ENCODE data around the gene TAF1. TPM values are rescaled to one million over a fixed set of nuclear protein-coding genes. Genes with fewer than 3 reads are reported as not detected.
"Not testable (repeated sequence)": the region's sequence is repeated elsewhere in the genome, so short reads cannot be mapped to it uniquely, and the experiment has no call there.

Gene TAF1
- total RNA-seq, 2 experiments from 2014 or later: 30.2 to 48.2 TPM

DNA sequence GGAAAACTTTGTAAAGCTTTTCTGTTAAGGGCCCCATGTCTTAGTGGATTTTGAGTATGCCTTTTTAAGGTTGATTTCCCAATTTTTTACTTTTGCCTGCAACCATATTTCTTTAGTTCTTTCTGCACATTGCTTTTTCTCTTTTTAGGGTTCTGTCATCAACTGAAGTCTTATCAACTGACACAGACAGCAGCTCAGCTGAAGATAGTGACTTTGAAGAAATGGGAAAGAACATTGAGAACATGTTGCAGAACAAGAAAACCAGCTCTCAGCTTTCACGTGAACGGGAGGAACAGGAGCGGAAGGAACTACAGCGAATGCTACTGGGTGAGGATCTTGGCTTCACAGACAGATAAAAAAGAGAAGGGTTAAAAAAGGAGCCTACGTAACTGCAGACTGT is 27.8 kb downstream of the TAF1 start:
- TF ChIP-seq EZH2phosphoT487 (IDR thresholded peaks at IDR 0.05; ENCODE audit: borderline replicate concordance, low read depth, low read length) (no peak), CTCF (conservative IDR thresholded peaks at IDR 0.05; ENCODE audit: low read length) (no peak)
- H3K79me2 ChIP-seq (ENCODE audit: insufficient read depth, low read depth, low read length): no peaks in the 10 kb centered on the region
- H4K20me1 ChIP-seq (ENCODE audit: insufficient read depth, low read length): no peaks in the 10 kb centered on the region
- intact Hi-C loops (cut with micrococcal nuclease; ENCODE audit: unreplicated experiment): no loop called here
- H3K4me3 ChIP-seq (ENCODE audit: low read depth, low read length, poor library complexity, severe bottlenecking): no peak overlapping the region
- H3K4me1 ChIP-seq (ENCODE audit: insufficient read depth, low read length, poor library complexity, severe bottlenecking): no peaks in the 10 kb centered on the region
- BruUV-seq (replicated peaks): no TSS peak
- H3K36me3 ChIP-seq (ENCODE audit: insufficient read depth, low read length): peaks cover 93% of the 10 kb centered on the region
- POLR2A ChIA-PET: no interaction called here
- H3K9me2 ChIP-seq (ENCODE audit: insufficient read depth, low read length): no peaks in the 10 kb centered on the region
- H3K4me2 ChIP-seq (ENCODE audit: low read length): no peak overlapping the region
- H3K27ac ChIP-seq (ENCODE audit: low read depth, low read length, poor library complexity, severe bottlenecking): no peak overlapping the region
- CTCF ChIA-PET (ENCODE audit: unreplicated experiment): no interaction called here
- no peak overlapping the region for H2AFZ ChIP-seq (ENCODE audit: low read length)
- no peaks in the 10 kb centered on the region for H3K9me3 ChIP-seq (ENCODE audit: low read length)
- no peak for DNase-seq (ENCODE audit: low spot score)

DNA sequence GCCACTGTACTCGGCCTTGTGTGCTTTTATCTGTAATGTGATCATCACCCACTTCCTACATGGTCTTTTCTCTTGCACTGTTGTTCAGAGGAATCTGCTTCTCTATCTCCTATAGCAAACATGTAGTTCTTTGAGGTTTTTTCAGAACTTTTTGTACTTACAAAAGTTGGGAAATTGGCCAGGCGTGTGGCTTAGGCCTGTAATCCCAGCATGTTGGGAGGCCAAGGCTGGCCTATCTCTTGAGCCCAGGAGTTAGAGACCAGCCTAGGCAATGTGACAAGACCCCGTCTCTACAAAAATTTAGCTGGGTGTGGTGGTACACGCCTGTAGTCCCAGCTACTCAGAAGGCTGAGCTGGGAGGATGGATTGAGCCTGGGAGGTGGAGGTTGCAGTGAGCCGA is 30.4 kb downstream of the TAF1 start:
- H3K36me3 ChIP-seq (ENCODE audit: insufficient read depth, low read length): peaks cover 88% of the 10 kb centered on the region
- no TSS peak for BruUV-seq (replicated peaks)
- POLR2A ChIA-PET: interaction anchor here (0.7 kb wide), 1 partner anchor 156 kb away, joined by 3 read pairs; no protein-coding TSS in a partner anchor

DNA sequence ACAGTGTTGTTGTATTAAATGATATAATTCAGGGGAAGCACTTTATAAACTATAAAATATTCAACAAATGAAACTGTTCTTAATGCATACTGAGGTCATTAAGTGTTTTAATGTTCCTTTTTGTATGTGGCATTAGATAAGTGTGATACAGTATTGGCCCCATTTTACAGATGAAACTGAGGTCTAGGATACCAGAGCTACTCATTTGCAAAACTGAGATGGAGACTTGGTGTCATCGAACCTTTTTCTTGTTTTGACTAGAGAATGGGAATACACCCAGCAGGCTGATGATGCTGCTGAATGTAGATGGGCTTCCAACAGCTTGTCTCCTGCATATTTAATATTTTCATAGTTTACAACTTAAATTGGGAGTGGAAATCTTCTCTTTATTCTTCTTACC is 34.6 kb downstream of the TAF1 start:
- no peak for DNase-seq (ENCODE audit: low spot score)
- Histone ChIP-seq H3K9me2 (ENCODE audit: insufficient read depth, low read length) (no peaks in the 10 kb centered on the region), H3K4me2 (ENCODE audit: low read length) (no peak overlapping the region), H3K79me2 (ENCODE audit: insufficient read depth, low read depth, low read length) (no peaks in the 10 kb centered on the region), H3K4me3 (ENCODE audit: low read depth, low read length, poor library complexity, severe bottlenecking) (no peak overlapping the region), H3K9me3 (ENCODE audit: low read length) (no peaks in the 10 kb centered on the region), H3K27ac (ENCODE audit: low read depth, low read length, poor library complexity, severe bottlenecking) (no peak overlapping the region), H4K20me1 (ENCODE audit: insufficient read depth, low read length) (no peaks in the 10 kb centered on the region), H2AFZ (ENCODE audit: low read length) (no peak overlapping the region), H3K36me3 (ENCODE audit: insufficient read depth, low read length) (peaks cover 86% of the 10 kb centered on the region), H3K4me1 (ENCODE audit: insufficient read depth, low read length, poor library complexity, severe bottlenecking) (no peaks in the 10 kb centered on the region)
- POLR2A ChIA-PET: no interaction called here
- no TSS peak for BruUV-seq (replicated peaks)
- intact Hi-C loops (cut with micrococcal nuclease; ENCODE audit: unreplicated experiment): no loop called here
- no peak for TF ChIP-seq EZH2phosphoT487 (IDR thresholded peaks at IDR 0.05; ENCODE audit: borderline replicate concordance, low read depth, low read length)
- TF ChIP-seq CTCF (conservative IDR thresholded peaks at IDR 0.05; ENCODE audit: low read length): no peak
- CTCF ChIA-PET (ENCODE audit: unreplicated experiment): no interaction called here

More for the DNA sequence above, 30.4 kb downstream of the TAF1 start:
- intact Hi-C loops (cut with micrococcal nuclease; ENCODE audit: unreplicated experiment): no loop called here
- no peak for TF ChIP-seq CTCF (conservative IDR thresholded peaks at IDR 0.05; ENCODE audit: low read length)
- TF ChIP-seq EZH2phosphoT487 (IDR thresholded peaks at IDR 0.05; ENCODE audit: borderline replicate concordance, low read depth, low read length): no peak
- Histone ChIP-seq H3K4me3 (ENCODE audit: low read depth, low read length, poor library complexity, severe bottlenecking) (no peak overlapping the region), H3K9me3 (ENCODE audit: low read length) (no peaks in the 10 kb centered on the region), H4K20me1 (ENCODE audit: insufficient read depth, low read length) (no peaks in the 10 kb centered on the region), H2AFZ (ENCODE audit: low read length) (no peak overlapping the region), H3K79me2 (ENCODE audit: insufficient read depth, low read depth, low read length) (no peaks in the 10 kb centered on the region), H3K4me1 (ENCODE audit: insufficient read depth, low read length, poor library complexity, severe bottlenecking) (no peaks in the 10 kb centered on the region), H3K9me2 (ENCODE audit: insufficient read depth, low read length) (no peaks in the 10 kb centered on the region), H3K27ac (ENCODE audit: low read depth, low read length, poor library complexity, severe bottlenecking) (no peak overlapping the region), H3K4me2 (ENCODE audit: low read length) (no peak overlapping the region)
- no peak for DNase-seq (ENCODE audit: low spot score)
- CTCF ChIA-PET (ENCODE audit: unreplicated experiment): no interaction called here

DNA sequence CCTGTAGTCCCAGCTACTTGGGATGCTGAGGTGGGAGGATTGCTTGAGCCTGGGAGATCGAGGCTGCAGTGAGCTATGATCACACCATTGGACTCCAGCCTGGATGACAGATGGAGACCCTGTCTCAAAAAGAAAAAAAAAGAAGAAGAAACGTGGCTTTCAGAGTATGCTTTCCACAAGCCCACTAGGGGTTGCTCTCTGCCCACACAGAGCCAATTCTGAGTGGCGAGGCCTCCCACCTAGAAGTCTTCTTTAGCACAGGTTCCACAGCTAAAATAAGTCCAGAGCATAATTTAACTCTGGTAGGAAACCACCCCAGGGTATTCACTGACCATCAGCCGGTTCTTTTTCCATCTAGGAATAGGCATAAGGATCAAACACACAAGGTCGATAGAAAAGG is 50.1 kb downstream of the TAF1 start:
- H3K79me2 ChIP-seq (ENCODE audit: insufficient read depth, low read depth, low read length); H3K4me2 ChIP-seq (ENCODE audit: low read length); H3K4me1 ChIP-seq (ENCODE audit: insufficient read depth, low read length, poor library complexity, severe bottlenecking); H4K20me1 ChIP-seq (ENCODE audit: insufficient read depth, low read length); H3K9me3 ChIP-seq (ENCODE audit: low read length); intact Hi-C loops (cut with micrococcal nuclease; ENCODE audit: unreplicated experiment); DNase-seq (ENCODE audit: low spot score); POLR2A ChIA-PET; H3K27ac ChIP-seq (ENCODE audit: low read depth, low read length, poor library complexity, severe bottlenecking); CTCF ChIA-PET (ENCODE audit: unreplicated experiment); H2AFZ ChIP-seq (ENCODE audit: low read length); BruUV-seq (replicated peaks); H3K9me2 ChIP-seq (ENCODE audit: insufficient read depth, low read length); H3K4me3 ChIP-seq (ENCODE audit: low read depth, low read length, poor library complexity, severe bottlenecking): not testable (repeated sequence)
- peaks cover 63% of the 10 kb centered on the region for H3K36me3 ChIP-seq (ENCODE audit: insufficient read depth, low read length)
